BLaER1 (cell line): ENCODE measurements around the gene SINHCAF.

Source experiments
- H3K27ac ChIP-seq: shearing (Covaris generic); formaldehyde crosslinking; 2 replicates; pipeline ENCODE4 v1.8.1; 2022
- H3K27me3 ChIP-seq: shearing (Covaris generic); formaldehyde crosslinking; 2 replicates; pipeline ENCODE4 v1.8.1; 2022
- H3K36me3 ChIP-seq: shearing (Covaris generic); formaldehyde crosslinking; 2 replicates; pipeline ENCODE4 v1.8.1; 2022
- H3K4me1 ChIP-seq: shearing (Covaris generic); formaldehyde crosslinking; 2 replicates; pipeline ENCODE4 v1.8.1; 2022
- H3K4me2 ChIP-seq: shearing (Covaris generic); formaldehyde crosslinking; 2 replicates; pipeline ENCODE4 v1.8.1; 2022
- H3K4me3 ChIP-seq: shearing (Covaris generic); formaldehyde crosslinking; 2 replicates; pipeline ENCODE4 v1.8.1; 2022
- H3K9ac ChIP-seq: shearing (Covaris generic); formaldehyde crosslinking; 2 replicates; pipeline ENCODE4 v1.8.1; 2022
- H3K9me3 ChIP-seq: shearing (Covaris generic); formaldehyde crosslinking; 2 replicates; pipeline ENCODE4 v1.8.1; 2022
- H4K20me1 ChIP-seq: shearing (Covaris generic); formaldehyde crosslinking; 2 replicates; pipeline ENCODE4 v1.8.1; 2022
- Cebpa-rat ChIP-seq: shearing (Covaris generic); IDR thresholded peaks from 2 replicates; pipeline ENCODE4 v1.8.1; 2022

SINHCAF gene

GRCh38 chr12:31234955-31235867 lies 90.7 kb downstream of the SINHCAF start:
- no peaks in the 10 kb centered on the region for H3K36me3 ChIP-seq
- peaks cover 23% of the 10 kb centered on the region for H3K9me3 ChIP-seq
- no peak for TF ChIP-seq Cebpa-rat
- H3K4me1 ChIP-seq = peaks cover 19% of the 10 kb centered on the region
- no peaks in the 10 kb centered on the region; the same call in 1 of the 2 replicates for H4K20me1 ChIP-seq
- H3K9ac ChIP-seq = no peak overlapping the region
- no peak overlapping the region for H3K4me2 ChIP-seq
- H3K4me3 ChIP-seq = no peak overlapping the region
- no peak overlapping the region for H3K27ac ChIP-seq
- H3K27me3 ChIP-seq = no peaks in the 10 kb centered on the region

DNA sequence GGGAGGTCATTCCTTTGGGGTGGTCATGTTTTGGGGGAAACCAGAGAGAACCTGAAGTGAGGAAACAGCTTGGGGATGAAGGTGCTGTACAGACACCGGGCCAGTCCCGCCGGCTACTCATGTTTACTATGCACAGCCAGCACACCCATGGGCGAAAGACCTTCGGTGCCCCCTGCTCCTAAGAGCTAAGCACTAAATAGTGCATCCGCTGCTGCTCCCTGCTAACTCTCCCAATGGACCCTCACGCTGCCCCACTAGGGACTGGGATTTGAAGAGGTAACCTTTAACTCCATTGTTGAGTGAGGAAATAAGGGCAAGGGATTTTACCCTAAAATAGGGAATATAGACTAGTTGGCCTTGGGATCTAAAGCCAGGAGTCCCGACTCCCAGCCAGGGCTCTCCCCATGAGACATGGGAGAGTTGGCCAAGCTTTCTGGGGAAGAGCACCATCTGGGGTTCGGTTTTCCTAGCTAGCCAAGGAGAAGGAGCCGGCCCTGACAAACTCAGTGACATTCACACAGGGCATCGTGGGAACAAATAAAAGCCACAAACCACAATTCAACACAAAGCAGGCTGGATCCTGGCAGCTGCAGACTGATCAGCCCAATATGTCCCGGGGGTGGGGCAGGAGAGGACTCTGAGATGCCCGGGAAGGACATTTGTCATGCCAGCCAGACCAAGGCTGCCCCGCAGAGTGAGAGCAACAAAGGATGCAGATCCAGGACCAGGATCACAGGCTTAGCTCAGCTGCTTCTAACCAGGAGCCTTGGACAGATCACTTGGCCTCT lies 91.7 kb downstream of the SINHCAF start:
- Histone ChIP-seq H3K9me3 (peaks cover 23% of the 10 kb centered on the region), H3K27ac (no peak overlapping the region), H4K20me1 (no peaks in the 10 kb centered on the region; the same call in 1 of the 2 replicates), H3K4me2 (no peak overlapping the region), H3K4me3 (no peak overlapping the region), H3K36me3 (no peaks in the 10 kb centered on the region), H3K27me3 (no peaks in the 10 kb centered on the region), H3K9ac (no peak overlapping the region), H3K4me1 (peaks cover 19% of the 10 kb centered on the region)
- no peak for TF ChIP-seq Cebpa-rat

- H3K27ac ChIP-seq = no peak overlapping the region
- H3K9me3 ChIP-seq = peaks cover 23% of the 10 kb centered on the region
- H3K4me1 ChIP-seq = peaks cover 19% of the 10 kb centered on the region
- H3K4me2 ChIP-seq = no peak overlapping the region
- no peak overlapping the region for H3K4me3 ChIP-seq
- no peaks in the 10 kb centered on the region for H3K27me3 ChIP-seq
- H4K20me1 ChIP-seq = no peaks in the 10 kb centered on the region; the same call in 1 of the 2 replicates
- H3K36me3 ChIP-seq = no peaks in the 10 kb centered on the region
- TF ChIP-seq Cebpa-rat = no peak
- H3K9ac ChIP-seq = no peak overlapping the region
Observed at GRCh38 chr12:31233061-31233730, 92.8 kb downstream of the SINHCAF start.

- no peak overlapping the region for H3K4me3 ChIP-seq
- H4K20me1 ChIP-seq = no peaks in the 10 kb centered on the region; the same call in 1 of the 2 replicates
- H3K4me2 ChIP-seq = no peak overlapping the region
- H3K4me1 ChIP-seq = peaks cover 18% of the 10 kb centered on the region
- H3K9ac ChIP-seq = no peak overlapping the region
- H3K9me3 ChIP-seq = peaks cover 23% of the 10 kb centered on the region
- no peaks in the 10 kb centered on the region for H3K36me3 ChIP-seq
- H3K27ac ChIP-seq = no peak overlapping the region
- TF ChIP-seq Cebpa-rat = no peak
- no peaks in the 10 kb centered on the region for H3K27me3 ChIP-seq
Observed at GRCh38 chr12:31232361-31232965, 93.5 kb downstream of the SINHCAF start.

DNA sequence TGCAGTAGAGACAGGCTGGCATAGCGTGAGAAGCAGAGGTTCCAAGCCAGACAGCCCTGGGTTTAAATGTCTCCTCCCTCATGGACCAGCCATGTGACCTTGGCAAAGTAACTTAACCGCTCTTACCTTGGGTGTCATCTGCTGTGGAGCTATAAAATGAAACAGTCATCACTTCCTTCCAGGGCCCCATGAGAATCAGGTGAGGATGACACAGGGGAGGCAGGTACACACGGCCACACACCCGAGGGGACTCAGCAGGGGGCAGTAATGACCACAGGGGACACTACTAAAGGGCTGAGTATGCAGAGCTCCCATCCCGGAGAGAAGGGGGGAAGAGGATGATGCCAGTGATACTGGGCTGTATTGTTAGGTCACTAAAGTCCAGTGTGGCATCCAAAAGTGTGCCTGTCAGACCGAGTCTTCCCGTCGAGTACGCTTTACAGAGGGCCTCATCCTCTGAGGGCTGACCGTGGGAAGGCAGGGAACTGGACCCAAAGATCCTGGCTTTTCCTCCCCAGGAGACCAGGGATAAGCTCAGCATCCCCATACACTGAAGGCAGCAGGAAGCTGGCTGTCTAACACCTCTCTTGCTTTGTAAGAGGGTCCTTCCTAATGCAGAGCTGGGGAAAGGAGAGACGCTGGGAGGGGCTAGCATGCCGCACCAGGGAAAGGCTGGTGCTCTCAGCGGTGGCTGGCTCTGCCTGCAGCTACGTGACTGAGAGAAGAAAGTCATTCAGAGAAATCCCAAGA lies 94.2 kb downstream of the SINHCAF start:
- no peaks in the 10 kb centered on the region for H3K36me3 ChIP-seq
- H3K9ac ChIP-seq = no peak overlapping the region
- peaks cover 23% of the 10 kb centered on the region for H3K9me3 ChIP-seq
- no peak overlapping the region for H3K4me3 ChIP-seq
- H3K27me3 ChIP-seq = no peaks in the 10 kb centered on the region
- no peak overlapping the region for H3K27ac ChIP-seq
- TF ChIP-seq Cebpa-rat = no peak
- peaks cover 11% of the 10 kb centered on the region for H3K4me1 ChIP-seq
- H4K20me1 ChIP-seq = no peaks in the 10 kb centered on the region; the same call in 1 of the 2 replicates
- H3K4me2 ChIP-seq = no peak overlapping the region
